Astrocyte (in vitro differentiated cells and primary cell): Measurements from ENCODE around the gene MUC6. TPM values are rescaled to one million over a fixed set of nuclear protein-coding genes. Genes with fewer than 3 reads are reported as not detected.

Experiments
- DNase-seq: peaks from one replicate; pipeline ENCODE4 v3.0.0-alpha.2; 2010; ENCODE audit warnings: low read depth
- FAIRE-seq: peaks from 2 replicates; lab custom pipeline; 2011; peaks lifted over from hg19 to GRCh38; lab: Jason Lieb, UNC
- H2AFZ ChIP-seq: 2 replicates; pipeline ENCODE4 v1.6.0; 2012; ENCODE audit warnings: low read depth, low read length, inconsistent platforms
- H3K27ac ChIP-seq: 2 replicates; pipeline ENCODE4 v1.5.1; 2011; ENCODE audit warnings: low read depth, low read length, inconsistent platforms
- H3K27me3 ChIP-seq: 2 replicates; pipeline ENCODE4 v1.6.0; 2011; ENCODE audit warnings: low read length, inconsistent platforms; ENCODE audit not compliant: insufficient read depth
- H3K36me3 ChIP-seq: 2 replicates; pipeline ENCODE4 v1.5.1; 2011; ENCODE audit warnings: low read length, inconsistent platforms; ENCODE audit not compliant: insufficient read depth
- H3K4me1 ChIP-seq: 2 replicates; pipeline ENCODE4 v1.5.1; 2011; ENCODE audit warnings: low read length, inconsistent platforms; ENCODE audit not compliant: insufficient read depth
- H3K4me2 ChIP-seq: 2 replicates; pipeline ENCODE4 v1.6.0; 2012; ENCODE audit warnings: low read length, inconsistent platforms
- H3K4me3 ChIP-seq: 2 replicates; pipeline ENCODE4 v1.5.1; 2011; ENCODE audit warnings: low read depth, mild to moderate bottlenecking, low read length, inconsistent platforms; ENCODE audit not compliant: insufficient read depth
- H3K79me2 ChIP-seq: 2 replicates; pipeline ENCODE4 v1.6.0; 2012; ENCODE audit warnings: mild to moderate bottlenecking, low read length, inconsistent platforms; ENCODE audit not compliant: insufficient read depth
- H3K9ac ChIP-seq: 2 replicates; pipeline ENCODE4 v1.6.0; 2012; ENCODE audit warnings: mild to moderate bottlenecking, low read length, inconsistent platforms
- H3K9me3 ChIP-seq: 2 replicates; pipeline ENCODE4 v1.5.1; 2012; ENCODE audit warnings: low read depth, mild to moderate bottlenecking, low read length, inconsistent platforms; ENCODE audit not compliant: insufficient read depth
- H4K20me1 ChIP-seq: 2 replicates; pipeline ENCODE4 v1.6.0; 2012; ENCODE audit warnings: low read length, inconsistent platforms; ENCODE audit not compliant: insufficient read depth
- H3K27ac Mint-ChIP-seq: one replicate; pipeline ENCODE4 v1.8.0; 2021; ENCODE audit warnings: mild to moderate bottlenecking, mixed read lengths; ENCODE audit not compliant: unreplicated experiment
- H3K27me3 Mint-ChIP-seq: one replicate; pipeline ENCODE4 v1.8.0; 2021; ENCODE audit warnings: low read depth, mixed read lengths; ENCODE audit not compliant: unreplicated experiment
- H3K36me3 Mint-ChIP-seq: one replicate; pipeline ENCODE4 v1.8.0; 2021; ENCODE audit warnings: low read depth, mixed read lengths; ENCODE audit not compliant: unreplicated experiment
- H3K4me1 Mint-ChIP-seq: one replicate; pipeline ENCODE4 v1.8.0; 2021; ENCODE audit warnings: low read depth, mixed read lengths; ENCODE audit not compliant: unreplicated experiment
- H3K4me3 Mint-ChIP-seq: one replicate; pipeline ENCODE4 v1.8.0; 2021; ENCODE audit warnings: mild to moderate bottlenecking, moderate library complexity, mixed read lengths; ENCODE audit not compliant: unreplicated experiment
- H3K9me3 Mint-ChIP-seq: one replicate; pipeline ENCODE4 v1.8.0; 2021; ENCODE audit warnings: mild to moderate bottlenecking, mixed read lengths; ENCODE audit not compliant: unreplicated experiment
- CTCF ChIP-seq: IDR thresholded peaks from 2 replicates; pipeline ENCODE4 v1.5.1; 2011; ENCODE audit warnings: low read depth, mild to moderate bottlenecking, inconsistent platforms, low read length, moderate library complexity; ENCODE audit not compliant: insufficient read depth
- EZH2 ChIP-seq: IDR thresholded peaks from 2 replicates; pipeline ENCODE4 v1.6.1; 2012; ENCODE audit warnings: mild to moderate bottlenecking, low read length, inconsistent platforms; ENCODE audit not compliant: insufficient read depth
- total RNA-seq: library from RNA; stranded (reverse); gene quantifications from 2 replicates; pipeline ENCODE4 v1.2.1, GENCODE V29; 2021

The MUC6 gene
- total RNA-seq, 1 donor from 2014 or later = not detected

DNA sequence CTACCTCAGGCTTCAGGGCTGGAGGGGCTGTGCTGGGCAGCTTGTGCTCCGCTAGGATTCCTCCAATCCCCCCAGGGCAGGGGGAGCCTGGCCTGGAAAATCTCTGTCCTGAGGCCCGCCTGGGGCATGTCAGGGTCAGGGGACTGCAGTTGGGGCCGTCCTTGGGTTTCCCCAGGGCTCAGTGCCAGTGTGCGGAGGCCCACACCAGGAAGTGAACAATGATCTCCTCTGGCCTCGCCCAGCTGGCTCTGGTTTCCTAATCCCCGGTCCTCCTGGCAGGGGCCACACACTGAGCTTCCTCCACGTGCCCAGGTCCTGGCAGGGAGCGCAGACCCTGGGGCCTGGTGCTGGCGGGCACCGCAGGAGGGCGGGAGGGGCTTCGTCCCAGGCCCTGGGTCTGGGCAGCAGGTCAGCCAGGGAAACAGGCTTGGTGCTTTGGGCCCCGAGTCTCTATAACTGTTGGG lies 36.8 kb upstream of the MUC6 start:
- Histone ChIP-seq H3K27me3 (no peaks in the 10 kb centered on the region), H3K4me1 (peaks cover 20% of the 10 kb centered on the region), H3K4me3 (no peak overlapping the region), H4K20me1 (no peaks in the 10 kb centered on the region), H3K79me2 (no peaks in the 10 kb centered on the region), H3K4me2 (peak overlapping the region; percentile 44), H3K9me3 (no peaks in the 10 kb centered on the region), H3K27ac (no peak overlapping the region), H3K9ac (no peak overlapping the region), H2AFZ (peak overlapping the region; percentile 54), H3K36me3 (no peaks in the 10 kb centered on the region)
- no peak overlapping the region for H3K4me3 Mint-ChIP-seq
- DNase-seq = peak; percentile 25
- peaks cover 7% of the 10 kb centered on the region for H3K27me3 Mint-ChIP-seq
- H3K36me3 Mint-ChIP-seq = no peaks in the 10 kb centered on the region
- no peak for FAIRE-seq
- peaks cover 5% of the 10 kb centered on the region for H3K4me1 Mint-ChIP-seq
- no peaks in the 10 kb centered on the region for H3K9me3 Mint-ChIP-seq
- no peak overlapping the region for H3K27ac Mint-ChIP-seq
- TF ChIP-seq CTCF = no peak
- no peak for TF ChIP-seq EZH2

DNA sequence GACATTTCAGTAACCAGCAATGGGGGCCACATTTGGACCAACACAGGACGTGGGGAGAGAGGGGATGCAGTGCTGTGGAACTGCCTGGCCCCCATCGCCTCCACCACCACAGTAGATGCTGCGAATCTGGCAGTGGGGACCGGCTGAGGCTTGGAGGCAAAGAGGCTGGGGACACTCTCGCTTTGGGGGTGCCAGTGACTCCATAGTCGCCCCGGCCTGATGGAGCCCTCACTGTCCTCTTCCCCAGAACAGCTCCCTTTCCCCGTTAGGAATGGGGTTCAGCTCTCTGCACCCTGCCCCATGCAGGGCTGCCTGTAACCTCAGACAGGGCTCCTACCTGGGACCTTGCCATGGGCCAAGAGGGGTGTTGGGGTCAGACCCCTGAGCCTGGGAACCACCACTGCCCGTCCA lies 36.3 kb upstream of the MUC6 start:
- no peak for TF ChIP-seq EZH2
- no peak for FAIRE-seq

GRCh38 chr11:1072116-1072820 lies 35.8 kb upstream of the MUC6 start:
- no peak for FAIRE-seq
- Mint-ChIP-seq H3K27me3 (peaks cover 13% of the 10 kb centered on the region), H3K27ac (no peak overlapping the region), H3K4me3 (no peak overlapping the region), H3K9me3 (peaks cover 2% of the 10 kb centered on the region), H3K4me1 (peaks cover 5% of the 10 kb centered on the region), H3K36me3 (no peaks in the 10 kb centered on the region)
- Histone ChIP-seq H3K4me1 (peaks cover 20% of the 10 kb centered on the region), H3K9me3 (no peaks in the 10 kb centered on the region), H3K36me3 (no peaks in the 10 kb centered on the region), H3K27me3 (no peaks in the 10 kb centered on the region), H4K20me1 (no peaks in the 10 kb centered on the region), H3K4me2 (peak overlapping the region; percentile 44), H3K9ac (peak overlapping the region; percentile 52), H3K4me3 (peak overlapping the region; percentile 5), H3K79me2 (no peaks in the 10 kb centered on the region), H2AFZ (no peak overlapping the region), H3K27ac (no peak overlapping the region)
- DNase-seq = peak; percentile 57
- no peak for TF ChIP-seq EZH2
- TF ChIP-seq CTCF = no peak

More for the DNA sequence above, 36.3 kb upstream of the MUC6 start:
- no peaks in the 10 kb centered on the region for H3K79me2 ChIP-seq
- Mint-ChIP-seq H3K36me3 (no peaks in the 10 kb centered on the region), H3K27me3 (peaks cover 10% of the 10 kb centered on the region), H3K27ac (no peak overlapping the region), H3K4me1 (peaks cover 5% of the 10 kb centered on the region), H3K4me3 (no peak overlapping the region), H3K9me3 (peaks cover 2% of the 10 kb centered on the region)
- H3K9me3 ChIP-seq = no peaks in the 10 kb centered on the region
- H3K27ac ChIP-seq = no peak overlapping the region
- no peaks in the 10 kb centered on the region for H3K27me3 ChIP-seq
- no peaks in the 10 kb centered on the region for H4K20me1 ChIP-seq
- H3K4me3 ChIP-seq = no peak overlapping the region
- H3K4me2 ChIP-seq = peak overlapping the region; percentile 44
- H2AFZ ChIP-seq = no peak overlapping the region
- H3K36me3 ChIP-seq = no peaks in the 10 kb centered on the region
- H3K9ac ChIP-seq = peak overlapping the region; percentile 52
- DNase-seq = no peak
- peaks cover 20% of the 10 kb centered on the region for H3K4me1 ChIP-seq
